Left ventricle myocardium inferior (tissue), 1 donor: ENCODE measurements around the gene EPOP. TPM values are rescaled to one million over a fixed set of nuclear protein-coding genes. Genes with fewer than 3 reads are reported as not detected.

Experiments used
- DNase-seq: peaks from one replicate; pipeline ENCODE4 v3.0.0-alpha.2; 2020
- H3K27ac ChIP-seq: fragments of 200-600 bp; replicated peaks from 2 replicates; pipeline ENCODE4 v1.8.0; 2021
- H3K27me3 ChIP-seq: fragments of 200-600 bp; 2 replicates; pipeline ENCODE4 v1.8.0; 2021; ENCODE audit warnings: low read depth
- H3K36me3 ChIP-seq: fragments of 200-600 bp; 2 replicates; pipeline ENCODE4 v1.8.0; 2021
- H3K4me1 ChIP-seq: fragments of 200-600 bp; 2 replicates; pipeline ENCODE4 v1.8.0; 2021
- H3K4me3 ChIP-seq: fragments of 200-600 bp; 2 replicates; pipeline ENCODE4 v1.8.0; 2021; ENCODE audit warnings: mild to moderate bottlenecking, moderate library complexity
- H3K9me3 ChIP-seq: fragments of 200-600 bp; replicated peaks from 2 replicates; pipeline ENCODE4 v1.8.0; 2021
- intact Hi-C: fragments of 100-400 bp; cut with micrococcal nuclease; formaldehyde crosslinking; loops from one replicate; pipeline ENCODE4 v1.11.0; 2022
- total RNA-seq: library from RNA; stranded (reverse); fragmentation: NEBNext Ultra II Directional; extraction: Animal tissue kit (Norgen Biotek cat#: 25700); gene quantifications from one replicate; pipeline ENCODE4 v1.2.1, GENCODE V29; 2021
- TF ChIP-seq, protein P1 (sequence below): fragments of 200-600 bp; IDR thresholded peaks from 2 replicates; pipeline ENCODE4 v1.8.0; 2021; ENCODE audit warnings: antibody characterized with exemption, mild to moderate bottlenecking, borderline replicate concordance
- donor health status: DM: no; HTN: yes; CAD: no; lungs with severe emphysema.

Gene EPOP
- total RNA-seq, 1 donor from 2014 or later, result 0.33 TPM

DNA sequence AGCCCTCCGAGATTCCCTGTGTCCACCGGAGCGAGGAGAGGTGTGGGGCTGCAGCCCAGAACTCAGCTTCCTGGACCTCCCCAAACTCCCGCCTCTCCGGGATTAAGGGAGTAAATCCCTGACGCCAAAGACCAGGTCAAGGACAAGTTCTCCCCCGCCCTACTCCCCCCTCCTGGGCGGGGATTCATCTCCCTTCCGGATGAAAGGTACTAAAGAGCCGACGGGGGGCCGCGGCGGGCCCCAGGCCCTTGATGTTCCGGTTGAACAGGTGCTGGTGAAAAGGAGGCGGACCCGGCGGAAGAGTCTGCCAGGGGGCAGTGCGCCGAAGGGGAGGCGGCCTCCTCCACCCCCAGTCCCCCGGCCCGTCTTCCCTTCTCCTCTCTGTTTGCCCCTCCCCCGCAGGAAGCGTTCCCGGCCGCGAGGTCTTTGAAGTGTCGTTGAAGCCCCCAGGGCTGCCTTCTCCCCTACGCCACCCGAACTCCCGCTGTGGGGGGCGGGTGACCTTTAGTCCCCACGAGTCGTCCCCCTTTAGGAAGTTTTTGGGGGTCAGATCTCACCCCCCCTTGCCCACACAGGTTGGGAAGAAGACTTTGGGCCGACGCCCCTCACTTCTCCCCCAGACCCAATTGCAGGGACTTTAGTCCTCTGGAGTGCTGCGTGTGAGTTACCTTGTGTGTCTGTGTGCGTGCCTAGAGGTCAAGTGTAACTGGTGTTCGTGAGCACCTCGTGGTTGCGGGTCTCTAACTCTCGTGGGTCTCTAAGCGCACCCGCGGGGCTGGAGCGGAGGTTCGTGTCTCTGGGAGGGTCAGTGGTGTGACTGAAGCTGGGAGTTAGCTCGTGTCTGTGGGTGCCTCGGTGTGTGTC is 29.2 kb upstream of the EPOP start:
- TF ChIP-seq, protein P1, sequence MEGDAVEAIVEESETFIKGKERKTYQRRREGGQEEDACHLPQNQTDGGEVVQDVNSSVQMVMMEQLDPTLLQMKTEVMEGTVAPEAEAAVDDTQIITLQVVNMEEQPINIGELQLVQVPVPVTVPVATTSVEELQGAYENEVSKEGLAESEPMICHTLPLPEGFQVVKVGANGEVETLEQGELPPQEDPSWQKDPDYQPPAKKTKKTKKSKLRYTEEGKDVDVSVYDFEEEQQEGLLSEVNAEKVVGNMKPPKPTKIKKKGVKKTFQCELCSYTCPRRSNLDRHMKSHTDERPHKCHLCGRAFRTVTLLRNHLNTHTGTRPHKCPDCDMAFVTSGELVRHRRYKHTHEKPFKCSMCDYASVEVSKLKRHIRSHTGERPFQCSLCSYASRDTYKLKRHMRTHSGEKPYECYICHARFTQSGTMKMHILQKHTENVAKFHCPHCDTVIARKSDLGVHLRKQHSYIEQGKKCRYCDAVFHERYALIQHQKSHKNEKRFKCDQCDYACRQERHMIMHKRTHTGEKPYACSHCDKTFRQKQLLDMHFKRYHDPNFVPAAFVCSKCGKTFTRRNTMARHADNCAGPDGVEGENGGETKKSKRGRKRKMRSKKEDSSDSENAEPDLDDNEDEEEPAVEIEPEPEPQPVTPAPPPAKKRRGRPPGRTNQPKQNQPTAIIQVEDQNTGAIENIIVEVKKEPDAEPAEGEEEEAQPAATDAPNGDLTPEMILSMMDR, result no peak
- peaks cover 69% of the 10 kb centered on the region for H3K4me1 ChIP-seq
- DNase-seq, result peak; percentile 84

DNA sequence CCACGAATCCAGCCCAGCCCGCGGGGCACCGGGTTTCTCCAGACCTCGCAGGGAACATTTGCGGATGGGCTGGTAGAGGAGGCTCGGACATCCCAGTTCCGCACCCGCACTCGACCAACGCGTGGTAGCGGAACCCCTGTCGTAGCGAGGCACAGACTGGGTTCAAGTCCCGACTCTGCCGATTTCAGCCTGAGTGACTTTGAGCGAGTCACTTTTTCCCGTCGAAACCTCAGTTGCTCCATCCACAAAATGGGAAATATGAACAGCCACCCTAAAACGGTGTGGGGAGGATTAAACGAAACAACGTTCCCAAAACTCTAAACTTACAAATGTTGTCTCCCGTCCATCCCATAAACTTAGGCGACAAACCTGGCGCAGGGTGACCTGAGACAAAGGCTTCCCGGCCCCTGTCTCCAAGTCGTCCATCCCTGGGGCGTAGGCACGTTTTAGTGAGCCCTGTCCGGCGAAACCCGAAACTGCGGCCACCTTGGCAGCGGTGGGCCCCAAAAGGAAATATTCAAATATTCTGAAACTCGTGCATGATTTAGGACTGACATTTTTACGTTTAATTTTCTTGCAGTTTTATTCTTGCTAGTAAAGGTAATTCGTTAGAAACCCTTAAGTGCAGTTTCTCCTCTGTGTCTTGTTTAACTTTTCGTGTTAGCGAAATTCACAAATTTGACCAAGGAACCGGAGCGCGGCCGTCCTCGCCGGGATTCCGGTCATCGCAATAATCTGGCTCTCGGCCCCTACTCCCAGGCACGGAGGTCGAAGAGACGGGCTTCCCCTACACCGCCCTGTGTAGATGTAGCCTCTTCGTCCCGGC is 28.4 kb upstream of the EPOP start:
- Histone ChIP-seq H3K4me1 (peaks cover 61% of the 10 kb centered on the region), H3K27ac (peak overlapping the region; percentile 99), H3K4me3 (peak overlapping the region; percentile 96), H3K36me3 (peaks cover 7% of the 10 kb centered on the region), H3K27me3 (no peaks in the 10 kb centered on the region), H3K9me3 (no peaks in the 10 kb centered on the region)
- intact Hi-C loops, result no loop called here
- TF ChIP-seq, protein P1, result no peak
- no peak for DNase-seq

More for the DNA sequence above, 29.2 kb upstream of the EPOP start:
- Histone ChIP-seq H3K27ac (peak overlapping the region; percentile 99), H3K27me3 (no peaks in the 10 kb centered on the region), H3K9me3 (no peaks in the 10 kb centered on the region), H3K36me3 (peaks cover 14% of the 10 kb centered on the region), H3K4me3 (peak overlapping the region; percentile 96)
- intact Hi-C loops, result no loop called here

DNA sequence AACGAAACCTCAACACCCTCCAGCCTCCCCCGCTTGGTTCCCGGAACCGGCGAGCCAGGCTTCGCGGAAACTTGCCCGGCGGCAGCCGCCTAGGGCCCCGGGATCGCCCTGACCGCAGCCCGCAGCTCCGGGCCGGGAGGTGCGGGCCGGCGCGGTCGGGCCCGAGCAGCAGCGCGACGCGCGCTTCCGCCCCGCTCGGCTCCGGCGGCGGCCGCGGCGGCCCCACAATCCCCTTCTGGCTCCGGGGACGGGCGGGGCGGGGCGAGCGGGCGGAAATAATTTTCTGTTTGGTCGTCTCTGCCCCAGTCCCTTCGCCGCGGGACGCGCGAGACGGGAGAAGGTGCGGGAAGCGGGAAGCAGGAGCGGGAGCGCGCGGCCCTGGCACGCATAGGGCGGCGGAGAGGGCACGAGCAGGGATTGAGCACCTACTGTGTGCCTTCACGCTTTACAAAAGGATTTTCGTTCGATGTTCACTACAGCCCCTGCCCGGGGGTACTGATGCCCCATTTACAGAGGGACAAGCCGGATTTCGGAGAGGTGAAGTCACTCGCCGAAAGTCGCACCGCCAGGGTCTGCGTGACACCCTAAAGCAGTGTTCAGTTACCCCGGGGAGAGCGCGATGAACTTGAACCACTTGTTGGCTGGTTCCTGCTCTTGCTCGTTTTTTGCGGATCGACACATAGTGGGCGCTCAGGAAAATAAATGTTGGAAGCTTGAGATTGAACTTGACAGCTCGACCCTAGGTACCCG is 27.6 kb upstream of the EPOP start:
- TF ChIP-seq, protein P1, result no peak
- intact Hi-C loops, result no loop called here
- Histone ChIP-seq H3K4me3 (peak overlapping the region; percentile 96), H3K4me1 (peaks cover 54% of the 10 kb centered on the region), H3K27ac (peak overlapping the region; percentile 99), H3K9me3 (no peaks in the 10 kb centered on the region), H3K36me3 (no peaks in the 10 kb centered on the region), H3K27me3 (no peaks in the 10 kb centered on the region)
- DNase-seq, result peak; percentile 92

DNA sequence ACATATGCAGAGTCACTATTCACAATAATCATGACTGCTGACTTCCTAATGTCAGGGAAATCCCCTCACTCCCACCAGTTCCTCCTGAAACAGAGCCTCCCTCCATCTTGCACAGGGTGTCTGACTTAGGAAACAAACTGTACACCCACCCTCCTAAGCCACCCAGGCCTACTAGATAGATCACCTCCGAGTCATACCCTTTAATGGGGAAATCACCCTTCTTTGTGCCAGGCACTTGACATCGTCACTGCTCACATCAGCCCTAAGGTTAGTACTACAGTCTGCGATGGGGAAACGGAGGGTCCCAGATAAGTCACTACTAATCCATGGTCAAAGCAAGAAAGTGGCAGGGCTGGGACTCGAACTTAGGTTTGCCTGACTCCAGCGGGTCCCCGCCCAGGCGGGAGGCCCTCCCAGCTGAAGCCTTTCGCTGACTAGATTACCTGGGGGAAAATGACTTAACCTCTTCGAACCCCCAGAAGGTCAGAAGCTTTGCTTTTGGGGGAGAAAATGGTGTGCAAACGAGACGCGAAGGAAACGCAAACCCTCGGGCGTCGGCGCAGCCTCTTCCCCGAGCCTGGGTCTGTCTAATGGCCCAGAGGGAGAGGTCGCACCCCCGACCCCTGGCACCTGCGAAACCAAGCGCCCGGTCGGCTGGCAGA is 26.9 kb upstream of the EPOP start:
- peak overlapping the region; percentile 99 for H3K27ac ChIP-seq
- TF ChIP-seq, protein P1, result no peak
- no peaks in the 10 kb centered on the region for H3K36me3 ChIP-seq
- intact Hi-C loops, result no loop called here
- H3K27me3 ChIP-seq, result no peaks in the 10 kb centered on the region
- no peak for DNase-seq
- peak overlapping the region; percentile 96 for H3K4me3 ChIP-seq
- H3K4me1 ChIP-seq, result peaks cover 47% of the 10 kb centered on the region
- no peaks in the 10 kb centered on the region for H3K9me3 ChIP-seq

DNA sequence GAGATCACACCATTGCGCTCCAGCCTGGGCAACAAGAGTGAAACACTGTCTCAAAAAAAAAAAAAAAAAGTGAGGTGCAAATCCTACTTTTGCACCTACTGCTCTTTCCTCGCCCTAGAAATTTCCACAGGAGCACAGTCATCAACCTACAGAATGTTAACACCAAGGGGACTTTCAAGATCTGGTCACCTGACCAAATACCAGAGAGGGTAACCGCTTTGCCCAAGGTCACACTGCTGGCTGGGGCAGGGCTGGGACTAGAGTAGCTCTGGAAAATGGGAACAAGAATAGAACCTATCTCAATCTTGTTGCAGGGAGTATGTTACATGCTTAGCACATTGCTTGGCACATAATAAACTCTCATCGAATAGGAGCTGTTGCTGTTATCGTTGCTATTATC is 24.0 kb upstream of the EPOP start:
- Histone ChIP-seq H3K27ac (no peak overlapping the region), H3K4me1 (peaks cover 38% of the 10 kb centered on the region), H3K9me3 (no peaks in the 10 kb centered on the region), H3K4me3 (no peak overlapping the region), H3K27me3 (no peaks in the 10 kb centered on the region), H3K36me3 (no peaks in the 10 kb centered on the region)
- no peak for DNase-seq
- intact Hi-C loops, result no loop called here
- TF ChIP-seq, protein P1, result no peak
